A673 (cell line): Measurements from ENCODE around the gene SST. TPM values are rescaled to one million over a fixed set of nuclear protein-coding genes. Genes with fewer than 3 reads are reported as not detected.

Experiments
- BruUV-seq: library from RNA; stranded (reverse); fragments of 400-500 nt; replicated peaks from 2 replicates; lab custom pipeline; 2021; lab: Mats Ljungman, UMichigan
- CTCF ChIA-PET: fragments of 300-600 bp; sonication (Branson Sonifier 250); formaldehyde crosslinking; loops from one replicate; lab custom pipeline; 2022; ENCODE audit warnings: antibody characterized with exemption; lab: Charles Lee
- POLR2A ChIA-PET: fragments of 300-600 bp; sonication (Branson Sonifier 250); formaldehyde crosslinking; loops from one replicate; lab custom pipeline; 2022; ENCODE audit warnings: antibody characterized with exemption; ENCODE audit not compliant: low non-redundant PET; lab: Charles Lee
- DNase-seq: peaks from one replicate; pipeline ENCODE4 v3.0.0-alpha.2; 2015; ENCODE audit warnings: low spot score
- H3K27ac ChIP-seq: fragments of 200-600 bp; sonication (generic); 2 replicates; pipeline ENCODE4 v1.5.1; 2016; ENCODE audit warnings: mixed run types, low read depth, mild to moderate bottlenecking, mixed read lengths, antibody characterized with exemption, low read length; ENCODE audit not compliant: poor library complexity, severe bottlenecking
- H3K27me3 ChIP-seq: fragments of 200-600 bp; sonication (generic); replicated peaks from 2 replicates; pipeline ENCODE4 v1.6.1; 2017; ENCODE audit warnings: mixed run types, low read depth, mild to moderate bottlenecking, mixed read lengths, antibody characterized with exemption, low read length; ENCODE audit not compliant: insufficient read depth, poor library complexity
- H3K36me3 ChIP-seq: fragments of 200-600 bp; sonication (generic); 2 replicates; pipeline ENCODE4 v1.6.1; 2016; ENCODE audit warnings: mixed run types, mild to moderate bottlenecking, mixed read lengths, antibody characterized with exemption, low read length; ENCODE audit not compliant: insufficient read depth, poor library complexity, severe bottlenecking
- H3K4me1 ChIP-seq: fragments of 200-600 bp; sonication (generic); 2 replicates; pipeline ENCODE4 v1.6.1; 2017; ENCODE audit warnings: mixed run types, mild to moderate bottlenecking, mixed read lengths, antibody characterized with exemption, low read length; ENCODE audit not compliant: insufficient read depth, poor library complexity, severe bottlenecking
- H3K4me3 ChIP-seq: fragments of 200-600 bp; sonication (generic); 2 replicates; pipeline ENCODE4 v1.5.1; 2016; ENCODE audit warnings: low read depth, mixed run types, mild to moderate bottlenecking, mixed read lengths, low read length; ENCODE audit not compliant: poor library complexity, severe bottlenecking
- H3K9me3 ChIP-seq: fragments of 200-600 bp; sonication (generic); 2 replicates; pipeline ENCODE4 v1.6.1; 2016; ENCODE audit warnings: mixed run types, low read depth, mild to moderate bottlenecking, mixed read lengths, antibody characterized with exemption, low read length; ENCODE audit not compliant: poor library complexity, severe bottlenecking
- EZH2 ChIP-seq: fragments of 200-600 bp; sonication (generic); IDR thresholded peaks from 2 replicates; pipeline ENCODE4 v1.6.1; 2017; ENCODE audit warnings: borderline replicate concordance, low read depth, mild to moderate bottlenecking, mixed read lengths, antibody characterized with exemption, low read length; ENCODE audit not compliant: poor library complexity, severe bottlenecking
- intact Hi-C: fragments of 100-400 bp; cut with micrococcal nuclease; formaldehyde crosslinking; loops from one replicate; pipeline ENCODE4 v1.10.0; 2022; ENCODE audit not compliant: unreplicated experiment
- total RNA-seq: library from RNA; stranded (reverse); gene quantifications from 2 replicates; pipeline ENCODE4 v1.2.3, GENCODE V29; 2021
- TF ChIP-seq, protein P1 (sequence below): fragments of 300-800, 200-600 bp; sonication (generic); conservative IDR thresholded peaks from 2 replicates; pipeline ENCODE4 v1.5.1; 2017; ENCODE audit warnings: low read depth, mild to moderate bottlenecking, antibody characterized with exemption, low read length, moderate library complexity, mixed read lengths

SST gene
- total RNA-seq, 1 experiment from 2014 or later = not detected

DNA sequence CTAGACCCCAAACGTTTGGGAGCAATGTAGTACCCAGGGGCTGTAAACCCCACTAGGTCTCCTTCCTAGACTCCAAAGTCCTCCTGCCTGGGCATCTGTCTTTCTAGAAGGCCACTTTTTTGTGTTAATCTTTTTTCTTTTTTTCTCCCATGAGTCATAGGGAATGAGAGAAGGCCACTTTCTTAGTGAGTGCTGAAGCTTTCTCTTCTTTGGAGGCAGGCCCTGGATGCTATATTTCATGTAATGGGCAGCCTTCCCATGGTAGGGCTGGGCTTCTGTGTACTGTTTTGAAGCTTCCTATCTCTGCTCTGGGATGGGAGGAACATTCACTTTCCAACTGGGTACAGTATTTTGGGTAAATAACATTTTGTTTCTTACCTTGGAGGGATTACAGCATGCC is 47.4 kb upstream of the SST start:
- Histone ChIP-seq H3K4me1 (no peaks in the 10 kb centered on the region), H3K27ac (no peak overlapping the region), H3K9me3 (no peaks in the 10 kb centered on the region), H3K36me3 (peaks cover 11% of the 10 kb centered on the region), H3K27me3 (no peaks in the 10 kb centered on the region), H3K4me3 (no peak overlapping the region)
- intact Hi-C loops = no loop called here
- TF ChIP-seq, protein P1, sequence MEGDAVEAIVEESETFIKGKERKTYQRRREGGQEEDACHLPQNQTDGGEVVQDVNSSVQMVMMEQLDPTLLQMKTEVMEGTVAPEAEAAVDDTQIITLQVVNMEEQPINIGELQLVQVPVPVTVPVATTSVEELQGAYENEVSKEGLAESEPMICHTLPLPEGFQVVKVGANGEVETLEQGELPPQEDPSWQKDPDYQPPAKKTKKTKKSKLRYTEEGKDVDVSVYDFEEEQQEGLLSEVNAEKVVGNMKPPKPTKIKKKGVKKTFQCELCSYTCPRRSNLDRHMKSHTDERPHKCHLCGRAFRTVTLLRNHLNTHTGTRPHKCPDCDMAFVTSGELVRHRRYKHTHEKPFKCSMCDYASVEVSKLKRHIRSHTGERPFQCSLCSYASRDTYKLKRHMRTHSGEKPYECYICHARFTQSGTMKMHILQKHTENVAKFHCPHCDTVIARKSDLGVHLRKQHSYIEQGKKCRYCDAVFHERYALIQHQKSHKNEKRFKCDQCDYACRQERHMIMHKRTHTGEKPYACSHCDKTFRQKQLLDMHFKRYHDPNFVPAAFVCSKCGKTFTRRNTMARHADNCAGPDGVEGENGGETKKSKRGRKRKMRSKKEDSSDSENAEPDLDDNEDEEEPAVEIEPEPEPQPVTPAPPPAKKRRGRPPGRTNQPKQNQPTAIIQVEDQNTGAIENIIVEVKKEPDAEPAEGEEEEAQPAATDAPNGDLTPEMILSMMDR = no peak
- TF ChIP-seq EZH2 = no peak
- ChIA-PET CTCF (no interaction called here), POLR2A (no interaction called here)
- no TSS peak for BruUV-seq
- DNase-seq = no peak

DNA sequence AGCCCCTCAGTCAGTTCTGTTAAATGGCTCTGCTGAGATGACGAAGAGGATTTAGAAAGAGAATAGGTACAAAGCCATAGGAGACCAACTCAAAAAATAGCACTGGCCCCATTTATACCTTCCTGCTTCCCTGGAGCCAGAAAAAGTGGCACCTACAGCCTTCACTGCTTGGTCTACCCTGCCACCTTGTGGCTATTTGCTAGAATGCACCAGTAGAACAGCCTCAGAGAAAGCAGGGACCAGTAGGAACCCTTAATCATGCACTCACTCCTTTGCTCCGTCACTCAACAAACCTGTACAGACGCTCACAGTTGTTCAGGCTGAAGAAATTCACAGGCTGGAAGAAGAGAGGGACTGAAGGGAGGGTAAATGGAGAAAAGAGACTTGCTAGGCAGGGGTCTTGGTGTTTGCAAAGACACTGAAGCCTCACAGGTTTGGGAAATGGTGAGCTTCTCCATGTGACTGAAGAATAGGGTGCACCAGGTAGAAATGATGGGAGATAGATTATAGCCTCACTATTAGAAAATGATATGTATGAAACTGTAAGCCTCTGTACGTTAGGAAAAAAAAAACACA is 44.3 kb upstream of the SST start:
- BruUV-seq = no TSS peak
- Histone ChIP-seq H3K27me3 (no peaks in the 10 kb centered on the region), H3K27ac (no peak overlapping the region), H3K4me3 (no peak overlapping the region), H3K36me3 (no peaks in the 10 kb centered on the region), H3K4me1 (no peaks in the 10 kb centered on the region), H3K9me3 (no peaks in the 10 kb centered on the region)
- CTCF ChIA-PET = interaction anchor here (1.0 to 1.2 kb wide), 4 partner anchors 13 to 395 kb away, joined by 3 to 8 read pairs (median 3); partner anchors contain the start of gene RTP2
- POLR2A ChIA-PET = no interaction called here
- intact Hi-C loops = loop anchor here (1.0 kb wide), 1 partner anchor 395 kb away; no protein-coding TSS in a partner anchor
- DNase-seq = peak; percentile 84
- TF ChIP-seq, protein P1 = peak; percentile 92
- TF ChIP-seq EZH2 = no peak

DNA sequence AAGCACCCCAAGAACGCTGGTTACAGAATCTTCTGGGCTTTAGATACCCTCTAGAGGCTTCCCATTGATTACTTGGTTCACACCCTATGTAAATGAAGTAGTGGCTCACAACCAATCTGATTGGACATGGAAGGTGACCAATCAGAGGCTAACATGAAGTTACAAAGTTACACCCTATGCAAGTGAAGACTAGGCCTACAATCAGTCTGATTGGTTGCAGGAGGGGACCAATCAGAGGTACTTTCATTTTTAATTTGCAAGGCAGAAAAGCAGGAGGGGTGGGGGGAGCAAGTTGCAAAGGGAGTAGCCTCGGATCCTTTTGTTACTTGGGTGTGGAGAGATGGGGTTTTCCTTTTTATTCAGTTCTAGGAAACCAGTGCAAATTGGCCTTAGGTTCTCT is 43.3 kb upstream of the SST start:
- H3K4me3 ChIP-seq = no peak overlapping the region
- TF ChIP-seq, protein P1 = no peak
- TF ChIP-seq EZH2 = no peak
- no peak overlapping the region for H3K27ac ChIP-seq
- H3K36me3 ChIP-seq = no peaks in the 10 kb centered on the region
- H3K4me1 ChIP-seq = no peaks in the 10 kb centered on the region
- DNase-seq = peak; percentile 71
- no peaks in the 10 kb centered on the region for H3K27me3 ChIP-seq
- no peaks in the 10 kb centered on the region for H3K9me3 ChIP-seq
- intact Hi-C loops = loop anchor here (1.0 kb wide), 1 partner anchor 493 kb away; no protein-coding TSS in a partner anchor
- no TSS peak for BruUV-seq
- CTCF ChIA-PET = interaction anchor here (1.1 kb wide), 1 partner anchor 28 kb away, joined by 3 read pairs; no protein-coding TSS in a partner anchor
- POLR2A ChIA-PET = no interaction called here
